Stimulated activated CD4-positive, alpha-beta T cell treated with anti-CD3 and anti-CD28 coated beads, TNF-alpha, amount 100 ng/mL, for 24 hours (primary cell): ENCODE data around the gene ATAD3C.

ENCODE experiments used
- DNase-seq, 3 experiments: peaks; one replicate each; pipeline ENCODE4 v3.0.0-alpha.2; 2020; ENCODE audit warnings: low read depth in 3 of 3

Gene ATAD3C

DNA sequence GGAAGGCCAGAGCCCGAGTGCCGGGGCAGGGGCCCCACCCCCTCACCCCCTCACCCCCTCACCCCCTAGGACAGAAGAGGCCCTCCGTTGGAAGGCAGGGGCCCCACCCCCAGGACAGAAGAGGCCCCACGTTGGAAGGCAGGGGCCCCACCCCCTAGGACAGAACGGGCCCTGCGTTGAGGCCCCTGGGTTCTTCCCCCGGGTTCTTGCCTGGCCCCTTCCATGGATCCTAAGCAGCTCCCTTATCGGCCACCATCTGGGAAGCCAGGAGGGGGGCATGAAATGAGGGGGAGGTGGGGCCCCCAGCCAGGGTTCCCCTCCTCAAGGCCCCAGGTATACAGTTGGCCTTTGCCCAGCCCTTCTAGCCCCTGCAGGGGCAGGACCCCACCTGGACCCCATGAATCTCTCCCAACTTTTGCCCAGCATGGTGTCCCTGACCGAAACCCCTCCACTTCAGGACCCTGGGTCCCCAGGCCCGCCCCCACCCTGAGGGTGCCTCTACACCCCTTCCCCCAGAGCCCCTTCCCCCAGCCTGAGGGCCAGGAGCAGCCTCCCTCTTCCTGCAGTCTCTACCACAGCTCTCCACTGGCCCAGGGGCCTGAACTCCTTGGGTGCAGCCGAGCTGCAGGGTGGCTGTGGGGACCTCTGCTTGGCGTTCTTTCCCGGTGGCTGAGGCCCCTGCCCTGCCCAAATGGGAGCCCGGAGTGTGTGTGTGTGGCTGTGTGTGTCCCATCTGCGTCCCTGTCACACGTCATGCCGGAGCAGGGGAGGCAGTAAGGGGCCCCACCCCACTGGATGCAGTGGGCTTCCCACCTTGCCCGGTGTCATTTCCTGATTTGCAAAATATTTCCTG lies 18.3 kb upstream of the ATAD3C start:
- no peak for DNase-seq

DNA sequence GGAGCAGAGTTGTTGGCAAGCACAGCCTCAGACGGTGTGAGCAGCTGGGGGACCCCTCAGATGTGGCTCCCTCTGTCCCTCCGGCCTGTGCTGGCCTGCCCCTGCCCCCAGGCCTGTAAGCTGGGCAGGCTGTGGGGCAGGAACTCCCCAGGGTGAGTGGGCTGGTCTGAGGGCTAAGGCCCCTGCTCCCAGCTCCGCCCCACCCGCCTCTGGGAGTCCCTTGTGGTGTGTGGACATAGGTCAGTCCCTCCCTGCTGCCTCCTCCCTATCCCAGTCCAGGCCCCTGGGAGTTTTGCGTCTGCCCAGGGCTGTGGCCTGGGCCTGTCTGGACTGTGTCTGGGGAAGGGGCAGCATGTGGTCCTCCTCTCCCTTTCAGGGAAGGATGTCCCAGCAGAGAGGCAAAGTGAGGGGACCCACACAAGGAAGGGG lies 17.6 kb upstream of the ATAD3C start:
- no peak for DNase-seq

DNA sequence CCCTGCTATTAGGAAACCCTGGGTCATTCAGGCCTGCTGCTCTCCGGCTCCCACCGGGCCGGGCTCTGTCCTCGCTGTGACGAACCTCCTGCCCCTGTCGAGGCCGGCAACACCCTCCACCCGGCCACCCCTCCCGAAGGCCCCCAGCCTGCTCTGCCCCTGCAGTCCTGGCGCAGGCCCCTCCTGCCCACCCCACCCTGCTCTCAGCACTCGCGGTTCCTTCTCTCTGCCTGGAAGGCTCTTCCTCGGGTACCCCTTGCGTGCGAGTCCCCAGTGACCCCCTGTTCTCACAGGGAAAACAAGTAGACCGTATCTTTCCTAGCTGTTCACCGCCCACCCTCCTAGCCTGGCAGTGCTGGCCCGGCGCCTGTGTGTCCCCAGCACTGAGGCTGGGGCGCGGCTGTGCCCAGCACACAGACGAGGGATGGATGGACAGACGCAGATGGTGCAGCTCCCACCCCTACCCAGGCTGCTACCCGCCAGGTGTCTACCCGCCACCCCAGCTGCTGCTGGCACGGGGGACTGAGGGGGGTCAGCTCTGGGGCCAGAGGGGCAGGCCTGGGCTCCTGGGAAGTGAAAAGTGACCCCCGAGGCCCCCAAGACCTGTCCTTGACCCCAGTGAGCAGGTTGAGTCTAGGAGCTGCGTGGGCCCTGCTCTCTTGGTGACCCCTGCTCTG lies 17.1 kb upstream of the ATAD3C start:
- no peak for DNase-seq

GRCh38 chr1:1432951-1433803 lies 16.3 kb upstream of the ATAD3C start:
- DNase-seq, result no peak

- DNase-seq, result peak; percentile 36 to 75 (median 50)
These were observed 15.7 kb upstream of the ATAD3C start for GRCh38 chr1:1433804-1434130.

DNA sequence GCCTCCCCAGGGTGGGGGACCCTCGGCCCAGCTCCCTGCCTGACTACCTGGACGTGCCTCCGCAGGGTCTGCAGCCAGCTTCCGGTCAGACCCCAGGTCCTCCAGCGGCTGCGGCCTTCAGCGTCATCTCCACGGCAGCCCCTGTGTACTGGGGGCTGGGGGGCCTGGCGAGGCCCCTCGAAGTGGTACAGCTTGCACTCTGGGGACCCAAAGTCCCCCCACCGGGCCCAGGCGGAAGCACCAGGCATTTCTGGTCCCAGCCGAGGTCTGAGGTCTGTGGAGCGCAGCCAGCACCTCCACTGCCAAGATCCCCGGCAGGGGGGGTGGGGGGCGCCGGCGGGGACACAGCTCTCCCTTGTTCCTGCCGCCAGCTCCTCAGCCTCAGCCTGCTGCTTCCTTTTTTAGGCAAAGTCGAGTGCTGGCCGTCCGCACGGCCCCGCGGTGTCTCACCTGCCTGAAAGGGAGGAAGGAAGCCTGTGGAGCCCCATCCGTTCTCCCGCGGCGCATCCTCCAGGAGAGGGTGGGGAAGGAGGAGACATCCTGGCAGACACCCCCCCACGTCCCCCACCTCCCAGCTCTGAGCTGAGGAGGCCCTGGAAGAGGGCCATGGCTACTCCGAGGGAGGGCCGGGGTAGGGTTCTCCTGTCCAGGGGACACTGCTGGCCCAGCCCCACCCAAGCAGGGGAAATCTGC lies 15.2 kb upstream of the ATAD3C start:
- no peak for DNase-seq

DNA sequence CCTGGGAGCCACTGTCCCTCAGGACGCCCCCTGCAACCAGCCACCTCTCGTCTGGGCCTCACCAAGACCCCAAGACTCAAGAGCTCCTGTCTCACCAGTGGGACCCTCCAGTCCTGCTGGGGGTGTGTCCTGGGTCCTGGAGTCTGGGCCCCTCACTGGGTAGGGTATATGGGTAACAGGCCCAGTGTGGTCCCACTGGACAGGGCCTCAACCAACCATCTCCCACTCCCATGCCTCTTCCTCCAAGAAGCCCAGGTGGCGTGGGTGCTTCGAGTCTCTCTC lies 14.7 kb upstream of the ATAD3C start:
- DNase-seq, result no peak

DNA sequence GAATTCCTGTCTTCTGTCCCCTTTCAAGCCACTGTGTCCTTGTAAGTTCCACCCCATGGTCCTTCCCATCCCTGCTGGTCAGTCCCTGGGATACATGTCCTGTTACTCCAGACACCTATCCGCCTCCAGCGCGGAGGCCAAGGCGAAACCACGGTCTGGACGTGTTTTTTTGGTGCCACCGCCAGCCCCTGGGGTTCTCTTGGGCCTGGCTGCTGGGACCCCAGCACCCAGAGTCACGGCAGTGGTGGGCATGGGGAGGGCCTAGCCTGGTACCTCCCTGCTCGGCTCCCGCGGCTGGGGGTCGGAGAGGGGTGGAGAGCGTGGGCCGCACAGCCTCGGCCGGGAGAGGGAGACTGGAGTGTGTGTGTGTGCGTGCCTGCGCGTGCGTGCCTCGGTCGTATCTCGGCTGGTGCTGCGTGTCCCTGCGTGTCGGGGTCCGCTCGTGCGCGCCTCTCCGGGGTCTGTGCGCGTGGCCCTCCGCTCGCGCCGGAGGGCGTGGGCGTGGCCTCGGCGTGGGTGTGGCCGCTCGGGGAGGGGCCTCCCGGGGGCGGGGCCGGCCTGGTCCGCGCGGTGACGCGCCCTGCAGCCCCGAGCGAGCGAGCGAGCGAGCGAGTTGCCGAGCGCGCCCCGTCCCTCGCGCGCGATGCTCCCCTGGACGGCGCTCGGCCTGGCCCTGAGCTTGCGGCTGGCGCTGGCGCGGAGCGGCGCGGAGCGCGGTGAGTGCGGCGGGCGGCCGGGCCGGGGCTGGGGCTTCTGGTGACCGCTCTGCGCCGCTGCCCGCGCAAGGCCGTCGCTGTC lies 14.2 kb upstream of the ATAD3C start, which contains the start of gene VWA1:
Gene VWA1, plus strand, starts transcription at position 585 of the 798 bp plus-strand sequence. Its CDS starts 59 bp downstream, at position 644.
- DNase-seq, result peak; percentile 27 to 69 (median 49)

GRCh38 chr1:1435911-1436629 lies 13.4 kb upstream of the ATAD3C start:
- no peak for DNase-seq

DNA sequence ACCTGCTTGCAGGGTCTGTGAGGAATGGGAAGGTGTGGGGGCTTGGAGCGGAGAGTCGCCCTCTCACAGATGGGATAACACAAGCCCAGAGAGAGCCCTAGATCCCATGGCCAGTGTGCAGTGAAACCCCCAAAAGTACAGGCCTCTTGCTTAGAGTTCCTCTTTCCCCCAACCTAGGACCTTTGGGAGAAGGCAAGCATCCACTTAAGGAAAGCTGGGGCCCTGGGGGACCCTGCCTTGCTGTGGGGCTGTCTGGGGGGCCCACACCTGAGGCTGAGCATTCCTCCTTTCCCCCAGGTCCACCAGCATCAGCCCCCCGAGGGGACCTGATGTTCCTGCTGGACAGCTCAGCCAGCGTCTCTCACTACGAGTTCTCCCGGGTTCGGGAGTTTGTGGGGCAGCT lies 12.9 kb upstream of the ATAD3C start:
- no peak for DNase-seq

DNA sequence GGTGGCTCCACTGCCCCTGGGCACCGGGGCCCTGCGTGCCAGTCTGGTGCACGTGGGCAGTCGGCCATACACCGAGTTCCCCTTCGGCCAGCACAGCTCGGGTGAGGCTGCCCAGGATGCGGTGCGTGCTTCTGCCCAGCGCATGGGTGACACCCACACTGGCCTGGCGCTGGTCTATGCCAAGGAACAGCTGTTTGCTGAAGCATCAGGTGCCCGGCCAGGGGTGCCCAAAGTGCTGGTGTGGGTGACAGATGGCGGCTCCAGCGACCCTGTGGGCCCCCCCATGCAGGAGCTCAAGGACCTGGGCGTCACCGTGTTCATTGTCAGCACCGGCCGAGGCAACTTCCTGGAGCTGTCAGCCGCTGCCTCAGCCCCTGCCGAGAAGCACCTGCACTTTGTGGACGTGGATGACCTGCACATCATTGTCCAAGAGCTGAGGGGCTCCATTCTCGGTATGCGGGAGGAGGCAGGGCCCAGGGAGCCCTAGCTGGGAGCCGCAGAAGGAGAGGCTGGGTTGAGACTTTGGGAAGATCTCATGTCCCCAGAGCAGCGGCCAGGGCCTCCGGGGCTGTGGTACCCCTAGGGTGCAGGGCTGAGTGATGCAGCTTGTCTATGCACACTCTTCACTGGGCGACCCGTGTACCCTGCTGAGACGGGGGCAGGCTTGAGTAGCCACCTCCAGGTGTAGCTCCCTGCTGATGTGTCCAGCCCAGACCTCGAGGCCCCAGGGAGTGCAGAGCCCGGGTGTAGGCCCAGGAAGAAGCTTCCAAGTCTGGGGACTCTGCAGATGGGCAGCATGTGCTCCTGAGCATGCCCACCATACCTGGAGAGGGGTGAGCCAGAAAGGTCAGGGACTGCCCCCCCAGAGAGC lies 12.2 kb upstream of the ATAD3C start:
- DNase-seq, result no peak

GRCh38 chr1:1437904-1438376 lies 11.5 kb upstream of the ATAD3C start:
- no peak for DNase-seq

- DNase-seq, result no peak
These were observed 10.7 kb upstream of the ATAD3C start for GRCh38 chr1:1438531-1439381.

GRCh38 chr1:1439546-1440261 lies 9.8 kb upstream of the ATAD3C start:
- no peak for DNase-seq

GRCh38 chr1:1440262-1441001 lies 9.1 kb upstream of the ATAD3C start:
- no peak for DNase-seq

DNA sequence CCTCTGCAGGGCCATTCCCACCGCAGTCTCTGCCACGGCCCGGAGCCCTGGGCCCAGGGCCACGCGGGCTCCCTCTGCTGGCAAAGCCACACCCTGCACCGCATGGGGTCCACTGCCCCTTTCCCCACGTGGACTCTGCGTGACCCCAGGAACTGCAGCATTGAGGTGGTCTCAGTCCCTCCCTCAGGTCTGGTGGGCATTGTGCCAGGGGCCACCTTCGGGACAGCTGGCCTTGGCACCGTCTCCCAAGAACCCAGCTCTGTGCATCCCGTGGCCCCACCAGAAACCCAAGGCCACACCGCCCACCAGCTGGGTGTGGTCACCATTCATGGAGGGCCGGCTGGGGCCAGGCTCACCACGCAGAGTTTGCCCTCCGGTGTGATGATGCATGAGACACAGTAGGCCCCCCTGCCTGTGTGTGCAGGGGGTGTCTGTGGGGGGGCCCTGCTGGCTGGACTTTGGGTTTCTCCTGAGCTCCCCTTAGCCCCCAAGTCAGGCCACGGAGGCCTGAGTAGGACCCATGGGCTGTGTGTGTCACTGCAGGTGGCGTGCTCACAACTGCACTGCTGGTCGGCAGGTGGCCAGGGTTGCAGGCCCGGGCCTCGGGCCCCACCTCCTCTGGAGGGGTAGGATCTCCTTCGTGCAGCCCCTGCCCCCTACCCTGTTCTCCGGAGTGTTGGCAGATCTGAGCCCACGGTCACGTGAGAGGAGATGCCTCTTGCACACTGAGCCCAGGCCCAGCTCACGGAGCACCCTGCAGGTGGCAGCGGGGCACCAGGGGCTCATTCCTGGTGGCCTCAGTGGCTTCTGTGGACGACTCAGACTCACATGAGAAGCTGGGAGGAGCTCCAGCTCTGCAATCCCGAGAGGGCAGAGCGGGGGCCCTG lies 8.2 kb upstream of the ATAD3C start:
- DNase-seq, result peak; percentile 22 to 64 (median 35)
